ENCODE results near the gene DAPK2. TPM values are rescaled to one million over a fixed set of nuclear protein-coding genes. Genes with fewer than 3 reads are reported as not detected.

DAPK2 gene
- total and polyA plus RNA-seq, 7 donors = 3.7 to 65.6 (median 44.3) TPM

DNA sequence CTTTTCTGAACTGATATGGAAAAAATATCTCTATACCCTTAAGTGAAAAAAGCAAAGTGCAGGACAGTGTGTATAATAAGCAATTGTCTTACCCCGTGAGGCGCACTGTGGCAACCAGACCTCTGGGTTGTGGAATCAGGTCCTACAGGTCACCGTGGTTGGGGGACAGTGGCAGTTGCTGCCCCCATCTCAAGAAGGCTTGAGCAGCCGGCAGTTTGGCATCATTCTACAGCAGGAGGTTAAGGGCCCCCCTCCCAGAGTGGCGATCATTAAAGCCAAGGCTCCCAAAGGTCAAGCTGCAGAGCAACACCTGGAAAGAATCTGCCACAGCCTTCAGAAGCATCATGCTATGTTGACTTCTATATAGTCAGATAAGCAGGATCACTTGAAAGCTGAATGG lies 156.5 kb downstream of the DAPK2 start:
- Histone ChIP-seq H3K4me3 (no peak overlapping the region), H3K27me3 (ENCODE audit: insufficient read depth in 3 of 3, low read length in 2 of 3) (no peaks in the 10 kb centered on the region), H3K36me3 (ENCODE audit: insufficient read depth in 1 of 2, low read depth in 1 of 2) (no peaks in the 10 kb centered on the region), H3K4me1 (peaks cover 44% of the 10 kb centered on the region), H3K9me3 (no peaks in the 10 kb centered on the region), H3K27ac (no peak overlapping the region)
- intact Hi-C loops (cut with DNase I) = loop anchor here (2.0 to 5.0 kb wide), 4 partner anchors 58 to 157 kb away; partner anchors contain the start of genes HERC1 (in 2 of the 2) and DAPK2 (in 1 of the 2)
- TF ChIP-seq, protein P1, sequence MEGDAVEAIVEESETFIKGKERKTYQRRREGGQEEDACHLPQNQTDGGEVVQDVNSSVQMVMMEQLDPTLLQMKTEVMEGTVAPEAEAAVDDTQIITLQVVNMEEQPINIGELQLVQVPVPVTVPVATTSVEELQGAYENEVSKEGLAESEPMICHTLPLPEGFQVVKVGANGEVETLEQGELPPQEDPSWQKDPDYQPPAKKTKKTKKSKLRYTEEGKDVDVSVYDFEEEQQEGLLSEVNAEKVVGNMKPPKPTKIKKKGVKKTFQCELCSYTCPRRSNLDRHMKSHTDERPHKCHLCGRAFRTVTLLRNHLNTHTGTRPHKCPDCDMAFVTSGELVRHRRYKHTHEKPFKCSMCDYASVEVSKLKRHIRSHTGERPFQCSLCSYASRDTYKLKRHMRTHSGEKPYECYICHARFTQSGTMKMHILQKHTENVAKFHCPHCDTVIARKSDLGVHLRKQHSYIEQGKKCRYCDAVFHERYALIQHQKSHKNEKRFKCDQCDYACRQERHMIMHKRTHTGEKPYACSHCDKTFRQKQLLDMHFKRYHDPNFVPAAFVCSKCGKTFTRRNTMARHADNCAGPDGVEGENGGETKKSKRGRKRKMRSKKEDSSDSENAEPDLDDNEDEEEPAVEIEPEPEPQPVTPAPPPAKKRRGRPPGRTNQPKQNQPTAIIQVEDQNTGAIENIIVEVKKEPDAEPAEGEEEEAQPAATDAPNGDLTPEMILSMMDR (IDR thresholded peaks at IDR 0.05) = no peak
- ATAC-seq (no peak), DNase-seq (no peak)
- 84 to 88% (median 85%) methylated on average over 5 of the region's 5 CpGs for WGBS, 3 donors

DNA sequence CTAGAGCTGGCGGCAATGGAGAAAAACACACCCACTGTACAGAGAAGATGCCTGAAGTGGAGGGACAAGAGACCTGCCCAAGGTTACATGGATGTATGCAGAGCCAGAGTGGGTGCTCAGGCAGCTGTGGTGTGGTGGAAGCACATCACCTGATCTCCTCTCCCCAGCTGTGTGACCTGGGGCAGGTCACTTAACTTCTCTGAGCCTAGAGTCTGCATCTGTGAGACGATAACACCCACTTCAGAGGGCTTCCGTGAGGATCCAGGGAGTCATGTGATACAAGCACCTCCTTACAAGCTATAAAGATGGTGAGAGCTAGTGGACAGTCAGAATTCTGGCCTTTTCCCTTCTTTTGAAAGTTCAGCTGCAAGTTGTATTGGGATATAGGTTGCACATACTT lies 157.5 kb downstream of the DAPK2 start:
- intact Hi-C loops (cut with DNase I) = no loop called here
- DNase-seq = no peak

DNA sequence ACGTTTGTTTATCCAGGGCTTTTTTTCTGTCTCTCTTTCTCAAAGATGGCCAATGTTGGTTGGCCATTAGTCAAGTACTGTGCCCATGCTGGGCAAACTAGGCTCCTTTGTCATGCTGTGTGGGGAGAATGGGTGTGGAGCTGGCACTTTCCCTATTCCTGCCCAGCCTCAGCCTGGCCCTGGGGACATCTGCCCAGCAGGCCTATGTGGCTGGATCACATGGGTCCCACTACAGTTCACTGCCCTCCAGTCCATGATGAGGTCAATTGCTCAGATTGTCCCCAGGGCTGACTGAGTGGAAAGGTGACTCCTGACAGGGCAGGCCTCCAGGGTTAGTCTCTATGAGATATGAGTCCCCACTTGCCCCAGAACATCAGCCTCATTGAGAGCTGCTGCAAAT lies 158.1 kb downstream of the DAPK2 start:
- ATAC-seq (peak; percentile 17 to 77 (median 65)), DNase-seq (no peak)
- 27 to 42% (median 34%) methylated on average over 1 of the region's 1 CpG for WGBS, 3 donors
- Histone ChIP-seq H3K27me3 (ENCODE audit: insufficient read depth in 3 of 3, low read length in 2 of 3) (no peaks in the 10 kb centered on the region), H3K36me3 (ENCODE audit: insufficient read depth in 1 of 2, low read depth in 1 of 2) (no peaks in the 10 kb centered on the region), H3K4me3 (no peak overlapping the region), H3K9me3 (no peaks in the 10 kb centered on the region), H3K27ac (peak overlapping the region; percentile 23), H3K4me1 (peaks cover 34% of the 10 kb centered on the region)
- TF ChIP-seq, protein P1 (IDR thresholded peaks at IDR 0.05) = no peak
- intact Hi-C loops (cut with DNase I) = no loop called here

More for the DNA sequence above, 157.5 kb downstream of the DAPK2 start:
- Histone ChIP-seq H3K36me3 (ENCODE audit: insufficient read depth in 1 of 2, low read depth in 1 of 2) (no peaks in the 10 kb centered on the region), H3K27ac (peak overlapping the region; percentile 23), H3K4me3 (no peak overlapping the region), H3K4me1 (peaks cover 41% of the 10 kb centered on the region), H3K27me3 (ENCODE audit: insufficient read depth in 3 of 3, low read length in 2 of 3) (no peaks in the 10 kb centered on the region), H3K9me3 (no peaks in the 10 kb centered on the region)
- TF ChIP-seq, protein P1 (IDR thresholded peaks at IDR 0.05) = no peak
- WGBS, 3 donors = 71 to 79% (median 78%) methylated on average over 3 of the region's 3 CpGs
- ATAC-seq = no peak

DNA sequence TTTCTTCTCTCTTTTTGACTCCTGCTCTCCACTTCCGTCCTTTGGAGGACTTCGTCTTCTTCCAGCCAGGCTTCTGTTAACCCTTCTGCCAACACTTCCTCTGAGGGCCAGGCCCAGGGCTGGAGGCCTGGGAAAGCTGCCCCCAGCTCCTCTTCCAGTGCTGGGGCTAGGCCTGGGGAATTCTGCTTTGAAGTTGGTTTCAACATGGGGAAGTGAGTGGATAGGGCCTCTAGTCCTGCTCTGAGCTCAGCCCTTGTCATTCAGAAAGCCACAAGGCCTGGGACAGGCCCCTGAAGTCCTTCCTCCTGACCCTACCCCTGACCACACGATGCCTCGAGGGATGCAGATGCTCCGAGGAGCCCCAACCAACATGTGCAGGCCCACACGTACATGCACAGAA lies 158.7 kb downstream of the DAPK2 start:
- intact Hi-C loops (cut with DNase I) = no loop called here
- DNase-seq (no peak), ATAC-seq (no peak)
- TF ChIP-seq, protein P1 (IDR thresholded peaks at IDR 0.05) = no peak
- 50 to 77% (median 66%) methylated on average over 5 to 6 of the region's 6 CpGs for WGBS, 3 donors
- H3K27ac ChIP-seq = peak overlapping the region; percentile 23
- no peaks in the 10 kb centered on the region for H3K27me3 ChIP-seq (ENCODE audit: insufficient read depth in 3 of 3, low read length in 2 of 3)
- H3K36me3 ChIP-seq (ENCODE audit: insufficient read depth in 1 of 2, low read depth in 1 of 2) = no peaks in the 10 kb centered on the region
- H3K9me3 ChIP-seq = no peaks in the 10 kb centered on the region
- no peak overlapping the region for H3K4me3 ChIP-seq
- H3K4me1 ChIP-seq = peaks cover 29% of the 10 kb centered on the region

DNA sequence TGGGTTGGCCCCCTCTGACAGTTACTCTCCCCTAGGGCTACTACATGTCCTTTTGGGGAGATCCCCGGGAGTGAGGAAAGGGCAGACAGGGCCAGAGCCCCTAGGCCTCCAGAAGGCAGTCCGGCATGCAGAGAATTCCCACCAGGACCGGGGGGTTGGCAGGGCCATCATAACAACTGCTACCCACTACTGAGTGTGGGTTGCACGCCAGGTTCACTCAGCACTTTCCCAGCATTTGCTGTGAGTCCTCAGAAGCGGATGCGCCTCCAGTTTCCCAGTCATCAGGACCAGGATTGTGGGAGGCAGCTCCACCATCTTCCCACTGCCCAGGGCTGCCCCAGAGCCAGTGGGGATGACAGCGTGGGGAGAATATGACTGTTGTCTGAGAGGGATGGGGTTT lies 161.3 kb downstream of the DAPK2 start:
- WGBS, 3 donors = 30 to 57% (median 42%) methylated on average over 7 of the region's 7 CpGs
- ATAC-seq (peak in 3 of 4 donors; percentile 4 to 35 (median 20)), DNase-seq (no peak)
- H3K4me3 ChIP-seq = no peak overlapping the region
- TF ChIP-seq, protein P1 (IDR thresholded peaks at IDR 0.05) = no peak
- no peaks in the 10 kb centered on the region for H3K27me3 ChIP-seq (ENCODE audit: insufficient read depth in 3 of 3, low read length in 2 of 3)
- H3K9me3 ChIP-seq = no peaks in the 10 kb centered on the region
- no peaks in the 10 kb centered on the region for H3K36me3 ChIP-seq (ENCODE audit: insufficient read depth in 1 of 2, low read depth in 1 of 2)
- H3K4me1 ChIP-seq = peaks cover 33% of the 10 kb centered on the region
- H3K27ac ChIP-seq = no peak overlapping the region
- intact Hi-C loops (cut with DNase I) = no loop called here
